Body of pancreas (tissue), 4 donors: Measurements from ENCODE around the gene CENPS.

Experiments
- POLR2A ChIP-seq, 3 donors: fragments of 450-650 bp; IDR thresholded peaks; one replicate each; pipeline ENCODE4 v1.6.1; 2016; ENCODE audit warnings: antibody characterized with exemption in 3 of 3, mild to moderate bottlenecking in 2 of 3
- TF ChIP-seq, protein P1 (sequence below), 7 experiments: fragments of 450-650 bp in 4 of 7; fragments of 200-600 bp in 3 of 7; sonication (generic) in 3 of 7; IDR thresholded peaks; one replicate each; pipeline ENCODE4 v1.5.1; 2016 to 2019; ENCODE audit warnings: antibody characterized with exemption in 7 of 7

DNA sequence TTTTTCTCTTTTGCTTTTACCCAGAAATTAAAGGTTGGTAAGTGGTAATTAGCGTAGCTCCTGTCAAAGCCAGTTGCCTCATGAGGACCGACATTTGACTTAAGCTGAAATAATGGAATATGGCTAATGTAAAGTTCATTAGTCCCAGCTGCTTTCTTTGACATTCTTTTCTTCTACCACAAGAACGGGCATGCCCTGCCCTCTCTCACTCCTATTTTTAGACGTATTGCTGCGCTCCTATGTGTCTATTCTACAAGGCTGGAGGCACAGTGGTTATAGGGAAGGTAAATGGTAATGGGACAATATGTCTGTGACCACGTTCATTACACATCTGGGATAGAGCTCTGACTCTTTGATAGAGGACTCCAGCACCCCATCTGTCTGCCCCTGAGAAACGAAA lies 26.4 kb downstream of the CENPS start:
- TF ChIP-seq, protein P1, sequence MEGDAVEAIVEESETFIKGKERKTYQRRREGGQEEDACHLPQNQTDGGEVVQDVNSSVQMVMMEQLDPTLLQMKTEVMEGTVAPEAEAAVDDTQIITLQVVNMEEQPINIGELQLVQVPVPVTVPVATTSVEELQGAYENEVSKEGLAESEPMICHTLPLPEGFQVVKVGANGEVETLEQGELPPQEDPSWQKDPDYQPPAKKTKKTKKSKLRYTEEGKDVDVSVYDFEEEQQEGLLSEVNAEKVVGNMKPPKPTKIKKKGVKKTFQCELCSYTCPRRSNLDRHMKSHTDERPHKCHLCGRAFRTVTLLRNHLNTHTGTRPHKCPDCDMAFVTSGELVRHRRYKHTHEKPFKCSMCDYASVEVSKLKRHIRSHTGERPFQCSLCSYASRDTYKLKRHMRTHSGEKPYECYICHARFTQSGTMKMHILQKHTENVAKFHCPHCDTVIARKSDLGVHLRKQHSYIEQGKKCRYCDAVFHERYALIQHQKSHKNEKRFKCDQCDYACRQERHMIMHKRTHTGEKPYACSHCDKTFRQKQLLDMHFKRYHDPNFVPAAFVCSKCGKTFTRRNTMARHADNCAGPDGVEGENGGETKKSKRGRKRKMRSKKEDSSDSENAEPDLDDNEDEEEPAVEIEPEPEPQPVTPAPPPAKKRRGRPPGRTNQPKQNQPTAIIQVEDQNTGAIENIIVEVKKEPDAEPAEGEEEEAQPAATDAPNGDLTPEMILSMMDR (IDR thresholded peaks at IDR 0.05): no peak
- no peak for TF ChIP-seq POLR2A (IDR thresholded peaks at IDR 0.05)
